Measurements from ENCODE around the gene IBTK.

DNA sequence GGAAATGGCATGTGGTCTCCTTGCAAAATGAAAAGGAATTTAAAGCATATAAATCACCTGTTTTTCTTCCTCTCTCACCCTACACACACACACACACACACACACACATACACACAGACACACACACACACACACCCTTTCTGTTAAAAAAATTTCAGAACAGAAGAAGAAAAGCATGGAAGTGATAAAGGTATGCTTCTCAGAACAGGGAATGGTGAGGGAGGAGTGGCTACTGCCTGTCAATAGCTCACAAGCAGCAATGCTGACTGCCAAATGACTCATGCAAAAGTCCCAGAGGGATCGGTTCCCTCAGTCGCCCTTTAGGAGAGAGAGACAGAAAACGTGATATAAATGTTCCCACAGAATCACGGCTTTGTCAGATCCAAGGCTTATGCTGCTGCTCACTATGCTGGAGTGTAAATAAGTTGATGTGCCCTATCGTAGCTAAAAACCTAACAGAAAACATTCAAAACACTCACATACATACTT is 102.6 kb downstream of the IBTK start:
- TF ChIP-seq, protein P1, sequence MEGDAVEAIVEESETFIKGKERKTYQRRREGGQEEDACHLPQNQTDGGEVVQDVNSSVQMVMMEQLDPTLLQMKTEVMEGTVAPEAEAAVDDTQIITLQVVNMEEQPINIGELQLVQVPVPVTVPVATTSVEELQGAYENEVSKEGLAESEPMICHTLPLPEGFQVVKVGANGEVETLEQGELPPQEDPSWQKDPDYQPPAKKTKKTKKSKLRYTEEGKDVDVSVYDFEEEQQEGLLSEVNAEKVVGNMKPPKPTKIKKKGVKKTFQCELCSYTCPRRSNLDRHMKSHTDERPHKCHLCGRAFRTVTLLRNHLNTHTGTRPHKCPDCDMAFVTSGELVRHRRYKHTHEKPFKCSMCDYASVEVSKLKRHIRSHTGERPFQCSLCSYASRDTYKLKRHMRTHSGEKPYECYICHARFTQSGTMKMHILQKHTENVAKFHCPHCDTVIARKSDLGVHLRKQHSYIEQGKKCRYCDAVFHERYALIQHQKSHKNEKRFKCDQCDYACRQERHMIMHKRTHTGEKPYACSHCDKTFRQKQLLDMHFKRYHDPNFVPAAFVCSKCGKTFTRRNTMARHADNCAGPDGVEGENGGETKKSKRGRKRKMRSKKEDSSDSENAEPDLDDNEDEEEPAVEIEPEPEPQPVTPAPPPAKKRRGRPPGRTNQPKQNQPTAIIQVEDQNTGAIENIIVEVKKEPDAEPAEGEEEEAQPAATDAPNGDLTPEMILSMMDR (IDR thresholded peaks at IDR 0.05): no peak
- peak in 1 of 2 donors; percentile 17 for TF ChIP-seq POLR2AphosphoS5 (IDR thresholded peaks at IDR 0.05; ENCODE audit: insufficient read depth in 1 of 2, low read depth in 1 of 2)
